Stimulated activated CD4-positive, alpha-beta T cell treated with anti-CD3 and anti-CD28 coated beads, Interleukin-4, amount 100 ng/mL, for 24 hours (primary cell): Measurements from ENCODE around the gene PAM16.

Experiments
- DNase-seq: peaks from one replicate; pipeline ENCODE4 v3.0.0-alpha.2; 2020

PAM16 gene

DNA sequence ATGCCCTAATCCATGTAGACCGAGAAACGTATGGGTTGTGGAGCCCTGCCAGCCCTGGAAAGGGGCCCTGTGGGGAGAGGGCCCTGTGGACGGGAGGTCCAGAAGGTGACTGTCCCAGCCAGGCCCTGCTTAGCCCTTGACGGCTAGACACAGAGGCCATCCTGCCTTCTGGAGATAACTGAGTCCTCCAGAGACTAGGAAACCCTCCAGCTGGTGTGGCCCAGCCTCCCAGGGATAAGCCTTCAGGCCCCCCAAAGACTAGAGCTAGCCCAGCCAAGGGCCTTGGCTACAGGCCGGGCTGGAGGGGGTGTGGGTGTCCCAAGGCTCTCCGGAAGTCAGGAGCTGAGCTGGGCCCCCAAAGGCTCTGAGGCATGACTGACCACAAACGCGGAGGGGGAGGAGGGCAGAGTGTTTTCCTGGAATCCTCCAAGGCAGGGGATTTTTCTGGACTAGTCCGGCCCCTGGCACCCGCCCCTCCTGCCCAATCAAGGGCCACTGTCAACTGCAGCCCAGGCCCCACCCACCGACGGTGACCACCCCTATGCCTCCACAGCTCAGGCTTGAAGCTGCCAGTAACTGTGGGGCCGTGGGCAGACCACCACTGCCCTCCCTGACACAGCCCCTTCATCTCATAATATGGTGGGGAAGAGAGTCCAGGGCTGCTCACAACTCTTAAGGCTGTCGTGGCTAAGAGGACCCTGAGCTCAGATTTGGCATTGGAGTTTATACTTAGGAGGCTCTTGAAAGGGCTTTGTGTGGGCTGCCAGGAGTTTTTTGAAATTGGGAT, 19.6 kb upstream of the PAM16 start:
- no peak for DNase-seq

DNA sequence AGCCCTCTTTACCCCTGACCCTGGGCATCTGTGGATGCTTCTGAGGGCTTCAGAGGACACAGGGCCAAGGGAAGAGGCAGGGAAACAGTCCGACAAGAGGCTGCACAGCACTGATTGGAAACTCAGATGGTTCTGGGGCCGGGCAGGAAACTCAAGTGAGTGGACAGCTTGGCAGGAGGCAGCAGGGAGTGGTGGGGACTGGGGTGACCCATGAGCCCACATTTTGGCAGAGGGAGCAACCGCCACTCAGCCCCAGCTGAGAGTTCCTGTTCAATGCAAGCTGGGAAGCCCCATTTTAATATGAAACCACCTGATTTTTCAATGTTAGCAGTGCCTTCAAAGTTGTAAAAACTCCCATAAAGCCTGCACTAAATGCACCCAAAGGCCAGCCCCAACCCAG, 19.0 kb upstream of the PAM16 start:
- DNase-seq: no peak

DNA sequence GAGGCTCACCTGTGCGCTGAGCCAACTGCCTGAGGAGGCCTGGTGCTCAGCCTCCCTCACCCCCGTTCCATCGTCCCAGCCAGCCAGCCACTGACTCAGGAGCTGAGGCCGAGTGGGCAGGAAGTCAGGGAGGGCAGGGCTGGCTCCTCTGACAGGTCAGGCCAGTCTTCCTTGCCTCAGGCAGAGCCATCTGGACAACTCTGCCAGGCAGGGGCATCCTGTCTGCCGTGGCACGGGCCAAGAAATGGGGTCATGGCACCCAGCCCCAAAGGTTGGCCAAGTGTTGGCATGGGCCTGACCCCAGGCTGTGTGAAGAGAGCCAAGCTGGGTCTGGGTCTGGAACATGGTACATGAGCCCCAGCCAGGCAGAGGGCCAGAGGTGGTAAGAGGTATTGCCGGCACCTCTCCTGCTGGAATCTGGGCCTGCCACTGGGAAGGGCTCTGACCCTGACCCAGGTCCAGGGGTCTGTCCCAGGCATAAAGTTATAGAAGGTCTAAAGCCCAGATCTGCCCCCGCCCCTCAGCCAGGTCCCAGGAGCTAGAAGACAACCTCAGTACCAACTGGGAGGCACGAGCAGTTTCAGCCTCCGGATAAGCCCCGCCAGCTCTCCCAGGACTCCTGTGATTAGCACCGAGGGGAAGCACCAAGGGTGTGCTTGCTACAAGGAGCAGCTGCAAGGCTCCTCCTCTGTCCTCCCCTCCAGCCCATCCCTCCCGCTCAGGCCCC, 18.0 kb upstream of the PAM16 start:
- no peak for DNase-seq

DNA sequence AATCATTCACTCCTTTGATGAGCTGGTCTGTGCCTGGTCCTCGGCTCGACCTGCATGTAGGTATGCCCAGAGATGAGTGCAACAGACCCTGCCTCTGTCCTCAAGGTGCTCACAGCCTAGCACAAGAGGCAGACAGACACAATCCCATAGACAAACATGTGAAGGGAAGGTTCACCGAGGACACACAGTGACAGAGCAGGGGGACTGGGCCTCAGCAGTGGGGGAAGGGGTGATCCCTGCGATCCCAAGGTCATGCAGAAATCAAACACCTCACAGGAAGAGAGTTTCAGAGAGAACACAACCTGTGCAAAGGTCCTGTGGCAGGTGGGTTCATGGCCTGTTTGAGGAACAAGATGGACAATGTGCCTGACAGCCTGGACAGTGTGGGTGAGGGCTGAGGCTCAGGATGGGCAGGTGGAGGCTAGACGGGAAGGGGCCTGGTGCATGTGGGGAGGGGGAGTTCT, 16.3 kb upstream of the PAM16 start:
- DNase-seq: no peak

DNA sequence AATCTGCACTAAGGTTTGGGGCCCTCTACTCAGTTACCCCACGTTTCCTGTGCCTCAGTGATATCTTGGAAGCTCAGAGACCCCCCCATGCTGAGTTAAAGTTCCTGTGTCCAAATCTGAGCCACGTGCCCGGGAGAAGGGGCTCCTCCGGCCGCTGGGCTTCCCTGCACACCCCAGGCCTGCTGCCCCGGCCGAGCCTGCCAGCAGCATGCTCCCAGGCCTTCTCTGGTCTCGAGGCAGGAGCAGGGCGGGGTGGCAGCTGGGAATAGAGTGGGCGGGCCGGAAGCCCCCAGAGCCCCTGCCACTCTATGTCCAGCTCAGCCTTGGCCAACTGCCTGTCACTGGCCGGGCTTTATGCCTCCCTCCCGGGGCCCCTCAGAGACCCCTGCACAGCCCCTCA, 14.9 kb upstream of the PAM16 start:
- DNase-seq: no peak

DNA sequence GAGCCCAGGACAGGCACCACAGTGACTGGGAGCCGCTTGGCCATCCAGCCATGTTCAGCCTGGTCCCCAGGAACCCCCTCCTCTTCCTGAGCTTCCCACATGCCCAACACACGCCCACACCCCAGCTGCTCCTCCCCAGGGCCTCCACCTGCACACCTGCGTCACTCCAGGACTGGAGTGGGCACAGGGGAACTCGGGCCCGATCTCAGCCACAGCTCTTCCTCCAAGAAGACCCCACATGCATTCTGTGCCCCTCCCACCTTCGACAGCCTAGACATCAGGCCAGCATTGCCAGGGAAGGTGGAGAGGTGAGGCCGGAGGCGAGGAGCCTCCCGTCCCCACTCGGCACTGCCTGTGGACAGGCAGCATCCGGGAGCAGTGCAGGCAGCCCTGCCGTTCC, 14.5 kb upstream of the PAM16 start:
- DNase-seq: no peak

DNA sequence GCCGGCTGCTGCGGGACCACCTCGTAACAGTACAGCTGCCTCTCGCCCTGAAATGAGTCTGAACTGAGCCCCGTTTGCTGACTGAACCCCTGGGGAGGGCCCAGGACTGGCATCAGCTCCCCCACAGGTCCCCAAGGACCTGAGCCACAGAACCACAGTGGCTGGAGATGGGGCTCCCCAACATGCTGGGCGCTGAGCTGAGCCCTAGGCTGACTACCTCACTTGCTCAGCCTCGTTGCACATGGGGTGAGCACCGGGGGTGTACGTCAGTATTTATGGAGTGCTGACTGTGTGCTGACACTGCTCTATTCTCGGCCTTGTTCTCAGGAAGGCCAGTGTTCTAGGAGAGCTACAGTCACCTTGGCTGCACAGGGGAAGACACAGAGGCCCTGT, 13.9 kb upstream of the PAM16 start:
- DNase-seq: no peak

DNA sequence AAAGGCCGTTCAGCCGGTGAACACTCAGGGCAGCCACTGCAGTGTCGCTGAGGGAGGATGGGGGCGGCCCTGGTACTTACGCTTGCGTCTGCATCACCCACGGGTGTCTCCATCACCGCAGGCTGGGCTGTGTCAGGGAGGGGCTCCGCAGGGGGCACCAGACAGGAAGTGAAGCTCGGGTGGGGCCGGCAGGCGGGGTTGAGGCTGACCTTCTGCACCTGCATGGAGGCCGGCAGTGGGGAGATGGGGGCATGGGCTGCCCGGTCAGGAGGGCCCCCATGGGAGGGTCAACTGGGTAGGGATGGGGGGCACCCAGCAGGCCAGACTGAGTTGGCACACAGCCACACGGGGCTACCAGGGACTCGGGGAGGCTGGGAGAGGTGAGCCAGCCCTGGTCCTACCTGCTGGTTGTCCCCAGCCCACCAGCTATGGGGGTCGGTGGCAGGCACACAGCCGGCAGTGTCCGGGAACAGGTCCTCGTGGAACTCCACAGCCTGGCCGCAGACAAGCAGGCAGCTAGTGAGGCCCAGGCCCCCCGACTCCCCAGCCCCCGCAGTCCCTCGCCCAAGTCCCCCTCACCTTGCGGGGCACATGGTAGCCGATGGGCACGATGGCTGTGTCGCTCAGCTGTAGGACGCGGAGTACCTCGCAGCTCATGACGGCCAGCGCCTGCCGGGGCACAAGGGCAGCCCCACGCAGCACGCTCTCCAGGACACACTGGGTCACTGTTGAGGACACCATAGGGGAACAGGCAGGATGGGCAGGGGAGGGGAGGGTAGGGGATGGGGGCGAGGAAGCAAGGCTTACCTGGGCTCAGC, 13.3 kb upstream of the PAM16 start:
- DNase-seq: no peak

DNA sequence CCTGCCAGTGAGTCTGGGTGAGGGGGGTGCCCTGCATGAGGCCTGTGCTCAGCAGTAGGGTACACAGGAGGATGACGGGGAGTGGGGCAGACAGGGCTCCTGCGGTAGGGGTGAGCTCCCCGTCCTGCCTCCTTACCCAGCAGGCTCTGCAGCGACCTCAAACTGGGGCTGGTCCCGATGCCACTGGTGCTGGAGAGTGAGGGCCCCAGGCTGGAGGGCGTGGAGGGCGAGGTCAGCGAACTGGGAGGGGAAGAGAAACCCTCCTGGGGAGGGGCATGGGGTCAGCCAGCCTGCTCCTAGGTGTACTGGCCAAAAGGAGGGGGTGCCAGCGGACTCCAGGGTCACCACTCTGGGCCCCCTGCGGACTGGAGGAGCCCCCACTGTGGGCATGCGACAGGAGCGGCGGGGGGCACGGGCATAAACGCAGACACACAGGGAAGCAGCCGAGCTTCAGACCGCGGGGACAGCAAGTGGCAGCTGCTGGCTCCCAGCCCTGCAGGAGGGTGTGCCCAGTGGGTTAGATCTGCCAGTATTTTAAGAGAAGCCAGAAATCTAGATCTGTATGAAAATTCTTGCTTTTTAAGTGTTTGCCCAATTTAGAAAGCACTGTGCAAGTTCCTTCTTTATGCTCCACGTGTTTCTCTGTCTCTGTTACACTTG, 11.5 kb upstream of the PAM16 start:
- no peak for DNase-seq

DNA sequence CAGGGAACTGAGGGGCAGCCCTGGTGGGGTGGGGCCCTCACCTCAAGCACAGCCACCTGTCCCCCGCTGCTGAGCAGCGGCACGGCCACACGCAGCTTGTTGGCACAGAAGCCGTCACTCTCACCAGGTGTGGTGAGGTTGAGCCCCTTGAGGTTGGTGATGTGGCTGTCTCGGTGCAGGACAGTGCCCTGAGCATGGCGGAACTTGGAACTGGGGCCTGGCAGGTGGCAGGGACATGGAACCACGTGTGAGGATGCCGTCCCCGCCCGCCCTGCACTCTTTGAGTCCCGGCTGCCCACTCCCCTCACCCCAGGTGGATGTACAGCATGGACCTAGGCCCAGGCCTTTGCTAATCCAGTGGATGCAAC, 10.8 kb upstream of the PAM16 start:
- DNase-seq: no peak

DNA sequence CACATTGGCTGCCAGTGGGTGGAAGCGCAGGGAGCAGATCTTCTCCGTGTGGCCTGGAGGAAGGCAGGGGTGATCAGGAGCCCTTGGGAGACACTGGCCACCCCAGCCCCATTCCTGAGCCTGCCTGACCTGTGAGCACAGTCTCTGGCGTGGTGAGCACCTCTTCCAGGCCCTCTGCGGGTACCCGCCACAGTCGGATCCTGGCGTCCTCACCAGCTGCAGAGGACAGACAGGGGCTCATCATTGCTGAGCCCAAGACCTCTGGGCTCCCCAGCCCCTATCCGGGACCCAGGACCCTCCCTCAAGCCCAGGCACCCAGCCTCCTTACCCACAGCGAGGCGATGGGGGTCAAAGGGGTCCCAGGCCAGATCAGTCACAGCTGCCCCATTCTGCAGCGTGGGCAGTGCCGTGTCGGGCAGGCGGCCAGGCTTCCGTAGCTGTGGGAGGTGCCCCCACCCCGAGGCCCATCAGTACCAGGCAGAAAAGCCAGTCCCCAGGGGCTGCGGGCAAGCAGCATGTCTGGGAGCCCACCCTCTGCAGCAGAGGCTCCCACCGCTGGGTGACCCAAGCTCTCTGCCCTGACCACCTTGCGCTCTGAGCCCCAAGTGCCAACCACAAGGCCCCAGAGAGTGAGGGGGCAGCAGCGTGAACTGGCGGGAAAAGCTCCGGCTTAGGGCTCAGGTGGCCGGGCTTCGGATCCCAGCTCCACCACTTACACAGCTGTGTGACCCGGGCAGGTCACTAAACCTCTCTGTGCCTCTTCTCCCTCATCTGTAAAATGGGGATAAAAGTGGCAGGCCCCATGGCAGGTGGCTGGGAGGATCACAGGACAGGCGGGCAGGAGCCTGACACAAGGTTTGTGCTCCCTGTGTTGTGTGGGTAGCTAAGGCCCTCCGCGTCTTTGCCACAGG, 10.2 kb upstream of the PAM16 start:
- DNase-seq: no peak

DNA sequence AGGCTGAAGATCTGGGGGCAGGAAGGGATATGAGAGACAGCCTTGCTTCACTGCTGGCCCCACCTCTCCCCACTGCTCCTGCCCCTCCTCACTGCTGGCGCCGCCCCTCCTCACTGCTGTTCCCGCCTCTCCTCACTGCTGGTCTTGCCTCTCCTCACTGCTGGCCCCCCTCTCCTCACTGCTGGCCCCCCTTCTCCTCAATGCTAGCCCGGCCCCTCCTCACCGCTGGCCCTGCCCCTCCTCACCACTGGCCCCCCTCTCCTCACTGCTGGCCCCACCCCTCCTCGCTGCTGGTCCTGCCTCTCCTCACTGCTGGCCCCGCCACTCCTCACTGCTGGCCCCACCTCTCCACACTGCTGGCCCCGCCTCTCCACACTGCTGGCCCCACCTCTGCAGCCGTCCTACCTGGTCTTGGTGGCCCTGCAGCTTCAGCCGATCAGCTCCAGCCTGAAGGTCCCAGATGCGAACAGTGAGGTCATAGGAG, 9.5 kb upstream of the PAM16 start:
- DNase-seq: no peak

DNA sequence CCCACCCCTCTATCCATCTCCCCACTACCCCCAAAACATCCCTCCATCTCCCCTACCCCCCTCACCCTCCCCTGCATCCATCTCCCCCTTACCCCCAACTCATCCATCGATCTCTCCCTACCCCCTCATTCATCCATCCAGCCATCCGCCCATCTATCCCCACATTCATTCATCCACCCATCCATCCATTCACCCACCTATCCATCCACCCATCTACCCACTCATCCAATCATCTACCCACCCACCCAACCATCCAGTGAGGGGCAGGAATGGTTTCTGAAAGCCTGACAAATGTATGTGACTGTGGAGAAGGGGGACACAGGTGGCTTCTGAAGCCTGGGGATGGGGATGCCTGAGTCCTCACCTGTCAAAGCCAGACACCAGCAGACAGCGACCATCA, 8.8 kb upstream of the PAM16 start:
- no peak for DNase-seq

DNA sequence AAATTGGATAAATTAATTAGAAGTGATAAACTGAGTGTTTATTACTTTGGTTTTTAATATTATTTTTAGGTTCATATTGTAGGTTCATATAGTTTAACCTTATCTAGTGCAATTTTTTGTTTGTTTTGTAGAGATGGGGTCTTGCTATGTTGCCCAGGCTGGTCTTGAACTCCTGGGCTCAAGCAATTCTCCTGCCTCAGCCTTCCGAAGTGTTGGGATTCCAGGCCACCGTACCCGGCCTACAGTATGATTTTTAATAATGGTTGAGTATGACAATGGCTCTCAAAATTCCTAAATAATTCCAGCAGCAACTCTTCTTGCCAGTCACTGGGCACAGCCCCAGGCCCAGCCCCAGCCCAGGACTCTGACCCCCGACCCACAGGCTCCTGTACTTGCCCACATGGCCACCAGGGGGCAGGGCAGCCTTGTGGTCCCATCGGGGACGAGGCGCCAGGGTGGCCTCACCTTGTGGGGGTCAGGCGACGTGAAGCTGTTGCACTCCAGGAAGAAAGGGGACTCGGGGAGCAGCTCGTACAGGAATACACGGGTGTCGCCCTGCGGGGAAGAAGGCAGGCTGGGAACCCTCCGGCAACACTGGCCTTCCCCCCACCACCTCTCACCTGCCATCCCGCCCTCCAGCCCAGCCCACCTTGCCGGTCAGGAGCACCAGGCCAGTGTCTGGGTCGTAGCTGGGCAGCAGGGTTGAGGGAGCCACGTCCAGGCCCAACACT, 7.9 kb upstream of the PAM16 start:
- peak; percentile 72 for DNase-seq

DNA sequence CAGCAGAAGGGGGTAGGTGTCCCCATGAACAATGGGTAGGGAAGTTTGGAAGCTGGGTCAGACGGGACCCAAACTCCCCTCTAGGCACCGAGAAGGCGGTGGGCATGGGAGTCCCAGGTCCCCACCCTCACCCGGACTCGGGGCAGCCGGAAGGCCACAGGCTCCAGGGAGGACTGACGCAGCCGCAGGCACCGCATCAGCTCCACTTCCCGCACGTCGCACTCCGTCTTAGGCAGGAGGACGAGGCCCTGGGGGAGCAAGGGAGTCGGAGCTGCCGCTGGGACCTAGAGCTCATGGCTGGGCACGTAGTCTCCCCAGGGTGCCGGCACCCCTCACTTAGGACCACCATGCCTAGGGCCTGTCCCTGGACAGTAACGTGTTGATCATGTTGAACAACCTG, 7.1 kb upstream of the PAM16 start:
- no peak for DNase-seq

DNA sequence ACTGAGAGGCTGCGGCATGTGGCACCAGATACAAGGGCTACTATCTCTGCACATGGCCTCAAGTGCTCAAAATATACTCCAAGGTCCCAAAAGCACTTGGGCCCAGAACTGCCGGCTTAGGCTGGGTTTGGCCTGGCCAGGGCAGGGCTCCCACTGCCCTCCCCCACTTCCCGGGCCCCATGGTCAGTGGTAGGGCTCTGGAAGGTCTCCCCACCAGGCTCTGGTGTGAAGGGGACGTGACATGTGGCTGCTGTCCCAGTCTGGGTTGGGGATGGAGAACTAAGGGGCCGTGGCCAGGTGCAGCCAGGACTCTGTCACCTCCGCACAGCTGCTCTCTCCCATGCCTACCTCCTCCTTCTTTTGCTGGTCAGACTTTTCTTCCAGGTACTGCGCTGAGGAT, 5.7 kb upstream of the PAM16 start:
- DNase-seq: no peak

DNA sequence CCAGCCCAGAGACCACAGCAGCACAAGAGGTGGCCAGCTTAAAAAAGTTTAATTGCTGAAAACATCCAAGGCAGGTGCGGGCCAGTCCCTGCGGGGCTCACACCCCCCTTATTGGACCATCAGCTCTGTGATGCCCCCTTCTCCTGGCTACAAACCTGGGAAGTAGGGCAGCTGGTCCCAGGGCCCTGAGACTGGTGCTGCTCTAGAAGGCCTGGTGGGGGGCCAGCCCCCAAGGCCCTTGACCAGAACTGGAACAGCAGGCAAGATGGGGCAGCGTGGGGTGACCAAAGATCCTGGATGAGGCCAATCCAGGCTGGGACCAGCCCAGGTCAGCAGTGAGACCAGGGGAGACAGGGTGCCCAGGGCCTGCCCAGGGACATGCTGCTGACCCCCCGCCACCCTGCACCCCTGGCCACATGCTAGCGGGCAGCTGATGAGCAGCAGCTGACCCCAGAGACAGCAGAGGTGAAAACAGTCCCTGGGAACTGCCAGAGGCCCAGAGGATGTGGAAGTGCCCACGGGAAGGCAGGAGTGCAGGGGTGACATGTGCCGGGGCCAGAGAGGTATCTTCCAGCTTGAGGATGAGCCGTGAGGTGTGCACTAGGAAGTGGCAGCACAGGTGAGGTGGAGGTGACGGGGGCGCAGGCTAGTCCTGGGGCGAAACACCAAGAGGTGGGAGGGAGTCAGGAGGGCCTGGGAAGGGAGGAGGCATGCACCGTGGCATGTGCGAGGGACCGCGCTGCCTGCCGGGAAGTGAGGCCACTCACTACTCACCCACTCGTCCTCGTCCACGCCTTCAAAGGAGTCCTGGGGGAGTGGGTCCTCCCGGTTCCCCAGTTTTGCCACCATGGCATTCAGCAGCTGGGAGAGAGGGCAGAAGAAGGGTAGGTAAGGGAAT, 3.6 kb upstream of the PAM16 start:
- no peak for DNase-seq

DNA sequence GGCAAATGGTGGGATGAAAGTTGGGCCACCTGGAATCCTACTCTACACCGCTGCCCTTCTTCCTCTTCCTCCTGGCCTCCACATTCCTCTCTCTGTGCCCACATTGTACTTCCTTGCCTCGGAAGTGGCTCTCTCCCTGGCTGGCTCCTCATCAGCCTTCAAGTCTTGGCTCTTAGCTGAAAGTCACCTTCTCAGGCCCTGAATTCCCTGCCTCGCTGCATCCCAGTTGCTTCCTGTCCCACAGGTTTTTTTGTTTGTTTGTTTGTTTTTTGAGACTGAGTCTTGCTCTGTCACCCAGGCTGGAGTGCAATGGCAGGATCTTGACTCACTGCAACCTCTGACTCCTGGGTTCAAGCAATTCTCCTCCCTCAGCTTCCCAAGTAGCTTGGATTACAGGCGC, 2.6 kb upstream of the PAM16 start:
- no peak for DNase-seq

DNA sequence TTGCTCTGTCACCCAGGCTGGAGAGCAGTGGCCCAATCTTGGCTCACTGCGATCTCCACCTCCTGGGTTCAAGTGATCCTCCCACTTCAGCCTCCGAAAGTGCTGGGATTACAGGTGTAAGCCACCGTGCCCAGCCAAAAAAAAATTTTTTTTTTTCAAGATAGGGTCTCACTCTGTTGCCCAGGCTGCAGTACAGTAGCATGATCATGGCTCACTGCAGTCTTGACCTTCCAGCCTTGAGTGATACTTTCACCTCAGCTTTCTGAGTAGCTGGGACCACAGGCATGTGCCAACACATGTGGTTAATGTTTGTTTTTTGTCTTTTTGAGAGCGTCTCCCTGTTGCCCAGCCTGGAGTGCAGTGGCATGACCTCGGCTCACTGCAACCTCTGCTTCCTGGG, 1.7 kb upstream of the PAM16 start:
- no peak for DNase-seq

DNA sequence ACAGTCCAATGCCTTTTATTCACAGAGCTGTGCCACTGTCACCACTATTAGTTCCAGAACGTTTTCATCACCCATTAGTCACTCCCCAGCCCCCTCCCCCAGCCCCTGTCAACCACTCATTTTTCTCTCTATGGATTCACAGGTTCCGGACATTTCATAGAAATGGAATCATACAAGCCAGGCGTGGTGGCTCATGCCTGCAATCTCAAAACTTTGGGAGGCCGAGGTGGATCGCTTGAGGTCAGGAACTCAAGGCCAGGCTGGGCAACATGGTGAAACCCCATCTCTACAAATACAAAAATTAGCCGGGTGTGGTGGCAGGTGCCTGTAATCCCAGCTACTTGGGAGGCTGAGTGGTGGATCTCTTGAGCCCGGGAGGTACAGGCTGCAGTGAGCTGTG, 759 bp upstream of the PAM16 start:
- DNase-seq: peak; percentile 28
